ENCODE results near the gene PLAU. TPM values are rescaled to one million over a fixed set of nuclear protein-coding genes. Genes with fewer than 3 reads are reported as not detected.
"Not testable (repeated sequence)": the region's sequence is repeated elsewhere in the genome, so short reads cannot be mapped to it uniquely, and the experiment has no call there.

The PLAU gene
- total RNA-seq, 1 experiment from 2014 or later = 9.5 TPM

DNA sequence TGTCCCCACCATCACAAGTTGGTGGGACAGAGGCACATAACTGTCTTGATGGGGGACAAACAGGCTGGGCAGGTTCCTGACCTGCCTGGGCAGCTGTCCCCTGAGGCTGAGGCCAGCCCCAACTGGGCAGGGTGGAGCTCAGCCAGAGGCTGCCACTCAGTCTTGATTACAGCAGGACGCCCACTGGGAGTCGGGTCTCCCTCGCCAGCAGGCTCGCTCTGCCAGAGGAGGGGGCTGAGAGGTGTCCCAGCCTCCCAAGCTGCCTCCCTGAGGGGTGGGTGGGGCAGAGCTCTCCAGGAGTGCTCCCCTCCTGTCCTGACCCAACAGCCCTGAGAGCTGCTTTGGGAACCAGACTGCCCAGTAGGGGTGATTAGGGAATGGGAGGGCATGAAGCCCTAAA, 34.8 kb upstream of the PLAU start:
- DNase-seq (ENCODE audit: extremely low read depth, low read depth) = no peak

DNA sequence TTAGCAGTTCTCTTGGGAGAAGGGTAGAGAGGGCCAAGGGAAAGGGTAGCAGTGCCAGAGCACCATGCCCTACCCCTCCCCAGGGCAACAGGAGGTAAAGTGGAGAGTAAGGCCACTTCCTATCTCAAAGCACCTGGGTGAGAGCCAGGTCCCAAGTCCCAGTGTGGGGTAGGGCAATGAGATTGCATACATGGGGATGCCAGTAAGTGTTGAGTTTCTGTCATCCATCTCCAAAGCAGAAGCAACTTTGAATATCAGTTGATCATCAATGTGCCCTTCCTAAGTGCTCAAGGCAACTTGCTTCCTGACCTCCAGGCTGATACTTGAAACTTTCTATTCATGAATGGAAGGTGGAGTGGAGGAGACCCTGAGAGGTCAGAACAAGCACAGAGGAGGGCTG, 34.4 kb upstream of the PLAU start:
- DNase-seq (ENCODE audit: extremely low read depth, low read depth) = no peak

DNA sequence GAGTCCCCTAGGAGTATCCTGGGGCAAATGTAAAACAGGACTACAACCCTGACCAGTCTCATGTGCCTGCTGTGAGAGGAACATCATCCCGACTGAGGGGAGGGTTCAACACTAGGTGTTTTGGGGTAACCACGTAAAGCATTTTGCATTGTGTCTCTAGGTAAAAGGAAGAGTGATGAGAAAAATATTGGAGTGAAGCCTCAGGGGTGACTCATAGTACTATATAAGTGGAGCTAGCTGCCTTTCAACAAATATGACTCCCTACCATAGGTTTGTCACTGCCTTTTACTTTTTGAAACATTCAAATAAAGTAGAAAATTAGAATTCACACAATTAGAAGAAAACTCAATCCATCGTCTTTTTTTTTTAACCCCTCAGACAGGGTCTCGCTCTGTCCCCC, 34.0 kb upstream of the PLAU start:
- DNase-seq (ENCODE audit: extremely low read depth, low read depth) = no peak

DNA sequence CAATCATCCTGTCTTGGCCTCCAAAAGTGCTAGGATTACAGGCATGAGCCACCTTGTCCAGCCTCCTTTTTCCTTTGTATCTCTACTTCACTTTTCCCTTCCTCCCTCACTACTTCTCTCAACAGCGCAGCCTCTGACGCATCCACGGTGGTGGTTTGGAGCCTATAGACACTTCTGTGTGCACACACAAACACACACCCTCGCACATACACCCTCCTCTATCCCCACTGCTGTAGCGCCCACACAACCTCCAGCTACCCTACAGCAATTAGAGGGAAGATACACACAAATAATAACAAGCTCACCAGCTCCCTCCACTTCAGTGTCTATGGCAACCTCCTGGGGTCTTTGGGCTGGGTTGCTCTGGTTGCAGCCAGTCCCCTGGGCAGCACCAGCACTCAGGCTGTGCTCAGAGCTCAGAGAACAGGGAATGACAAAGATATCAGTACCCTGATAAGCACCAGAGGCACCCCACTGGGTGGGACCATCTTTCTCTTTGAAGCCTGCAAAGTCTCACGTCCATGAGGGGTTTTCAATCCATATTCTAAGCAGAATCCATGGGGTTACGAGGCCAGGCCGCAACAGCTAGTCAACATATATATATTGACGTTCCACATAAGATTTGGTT, 33.3 kb upstream of the PLAU start:
- DNase-seq (ENCODE audit: extremely low read depth, low read depth) = no peak

DNA sequence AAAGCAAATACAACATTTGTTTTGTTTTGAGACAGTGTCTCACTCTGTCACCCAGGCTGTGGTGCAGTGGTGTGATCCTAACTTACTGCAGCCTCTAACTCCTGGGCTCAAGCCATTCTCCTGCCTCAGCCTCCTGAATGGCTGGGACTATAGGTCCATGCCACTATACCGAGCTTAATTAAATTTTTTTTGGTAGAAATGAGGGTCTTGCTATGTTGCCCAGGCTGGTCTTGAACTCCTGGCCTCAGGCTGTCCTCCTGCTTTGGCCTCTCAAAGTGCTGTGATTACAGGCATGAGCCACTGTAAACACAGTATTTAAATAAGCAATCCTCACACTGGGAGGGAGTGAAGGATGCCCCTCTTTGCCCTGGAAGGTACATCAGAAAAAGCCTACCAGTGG, 32.6 kb upstream of the PLAU start:
- no peak for DNase-seq (ENCODE audit: extremely low read depth, low read depth)

DNA sequence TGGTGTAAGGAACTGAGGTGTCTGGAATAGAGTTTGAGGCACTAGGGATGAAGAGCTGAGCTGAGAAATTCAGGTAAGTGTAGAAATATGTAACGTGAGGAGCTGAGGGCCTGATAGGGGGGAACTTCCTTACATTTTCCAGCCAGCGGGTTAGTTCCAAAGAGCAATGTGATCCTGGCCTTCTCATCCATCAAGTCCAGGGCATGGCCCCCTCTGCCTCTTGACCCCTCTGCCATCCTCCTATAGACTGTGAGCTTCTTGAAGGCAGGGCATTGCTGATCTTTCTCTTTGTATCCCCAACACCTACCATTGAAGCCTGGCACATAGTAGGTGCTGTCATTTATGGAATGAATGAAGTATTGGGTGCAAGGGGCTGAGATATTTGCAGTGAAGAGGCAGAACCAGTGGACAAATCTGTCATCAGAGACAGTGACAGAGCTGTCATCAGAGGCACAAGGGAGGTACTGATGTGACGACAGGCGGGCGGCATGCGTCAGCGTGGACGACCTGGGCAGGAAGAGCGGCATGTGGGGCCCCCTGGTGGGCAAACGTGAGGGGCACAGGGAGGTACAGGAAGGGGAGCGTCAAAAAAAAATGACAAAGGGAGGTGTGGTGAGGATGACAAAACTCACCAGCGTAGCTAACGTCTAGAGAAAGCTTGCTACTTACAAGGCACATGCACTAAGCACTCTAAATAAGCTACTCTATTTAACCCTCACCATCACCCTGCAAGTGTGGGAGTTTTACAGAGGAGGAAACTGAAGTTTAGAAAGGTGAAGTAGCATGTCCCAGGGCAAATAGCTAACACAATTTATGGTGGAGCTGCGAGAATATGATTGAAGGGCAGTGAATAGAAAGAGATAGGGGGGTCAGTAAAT, 31.4 kb upstream of the PLAU start:
- DNase-seq (ENCODE audit: extremely low read depth, low read depth) = peak; percentile 85

DNA sequence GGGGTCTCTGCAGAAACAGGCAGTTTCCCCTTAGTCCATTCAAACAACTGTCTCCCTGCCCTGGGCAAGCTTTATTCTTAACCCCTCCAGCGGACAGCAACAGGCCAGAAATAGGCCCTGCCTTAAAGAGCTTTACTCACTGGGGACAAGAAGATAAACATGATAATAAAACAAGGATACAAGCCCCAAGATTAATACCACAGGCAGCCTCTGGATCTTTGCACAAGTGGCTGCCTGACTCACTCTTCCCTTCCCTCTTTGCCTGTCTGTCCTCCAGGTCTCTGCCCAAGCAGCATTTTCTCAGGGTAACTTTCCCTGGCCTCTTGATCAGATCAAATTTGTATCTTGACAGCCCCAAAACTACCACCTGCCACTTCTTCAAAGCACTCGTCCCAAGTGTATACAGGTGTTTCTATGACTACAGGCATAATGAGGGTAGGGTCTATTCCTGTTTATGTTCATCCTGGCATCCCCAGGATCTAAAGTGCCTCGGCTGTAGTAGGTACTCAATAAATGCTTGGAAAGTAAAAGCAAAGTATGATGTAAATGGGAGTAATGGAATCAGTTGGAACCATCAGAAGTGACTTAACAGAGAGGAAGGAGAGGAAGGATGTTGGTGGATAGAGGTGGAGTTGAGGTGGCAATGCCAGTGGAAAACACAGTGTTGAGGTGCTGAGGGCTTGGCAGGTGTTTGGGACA, 29.6 kb upstream of the PLAU start:
- no peak for DNase-seq (ENCODE audit: extremely low read depth, low read depth)

DNA sequence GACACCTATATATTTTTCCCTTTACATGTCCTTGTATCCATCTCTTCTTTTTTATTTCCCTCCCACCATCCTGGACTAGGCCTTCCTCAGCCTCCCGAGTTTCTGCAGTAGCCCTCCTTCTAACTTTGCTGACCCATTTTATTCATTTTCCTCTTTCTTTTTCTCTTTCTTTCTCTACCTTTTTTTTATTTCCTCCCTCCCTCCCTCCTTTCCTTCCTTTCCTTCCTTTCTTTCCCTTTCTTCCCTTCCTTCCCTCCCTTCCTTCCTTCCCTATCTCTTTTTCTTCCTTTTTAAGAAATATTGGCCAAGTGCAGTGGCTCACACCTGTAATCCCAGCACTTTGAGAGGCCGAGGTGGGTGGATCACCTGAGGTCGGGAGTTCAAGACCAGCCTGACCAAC, 26.9 kb upstream of the PLAU start:
- no peak for DNase-seq (ENCODE audit: extremely low read depth, low read depth)

DNA sequence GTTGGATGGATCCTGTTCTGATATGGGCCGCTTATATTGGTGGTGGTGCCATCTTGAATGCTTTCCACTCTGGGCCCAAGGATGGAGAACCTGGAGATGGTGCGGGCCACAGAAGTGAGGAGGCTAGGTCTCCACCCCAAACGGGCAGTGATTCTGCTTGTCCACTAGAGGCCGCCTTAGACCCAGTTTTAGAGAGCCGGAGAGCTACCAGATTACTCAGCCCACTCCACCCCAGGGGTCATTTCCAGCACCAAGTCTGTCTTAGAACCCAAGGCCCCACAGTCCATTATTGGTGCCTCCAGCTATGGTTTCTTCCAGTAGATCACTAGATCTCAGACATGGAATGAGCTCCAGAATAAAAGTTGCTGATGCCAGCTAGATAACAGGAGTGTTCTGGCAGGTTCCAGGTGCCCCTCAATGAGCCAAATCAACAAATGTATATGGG, 24.8 kb upstream of the PLAU start:
- peak; percentile 80 for DNase-seq (ENCODE audit: extremely low read depth, low read depth)

DNA sequence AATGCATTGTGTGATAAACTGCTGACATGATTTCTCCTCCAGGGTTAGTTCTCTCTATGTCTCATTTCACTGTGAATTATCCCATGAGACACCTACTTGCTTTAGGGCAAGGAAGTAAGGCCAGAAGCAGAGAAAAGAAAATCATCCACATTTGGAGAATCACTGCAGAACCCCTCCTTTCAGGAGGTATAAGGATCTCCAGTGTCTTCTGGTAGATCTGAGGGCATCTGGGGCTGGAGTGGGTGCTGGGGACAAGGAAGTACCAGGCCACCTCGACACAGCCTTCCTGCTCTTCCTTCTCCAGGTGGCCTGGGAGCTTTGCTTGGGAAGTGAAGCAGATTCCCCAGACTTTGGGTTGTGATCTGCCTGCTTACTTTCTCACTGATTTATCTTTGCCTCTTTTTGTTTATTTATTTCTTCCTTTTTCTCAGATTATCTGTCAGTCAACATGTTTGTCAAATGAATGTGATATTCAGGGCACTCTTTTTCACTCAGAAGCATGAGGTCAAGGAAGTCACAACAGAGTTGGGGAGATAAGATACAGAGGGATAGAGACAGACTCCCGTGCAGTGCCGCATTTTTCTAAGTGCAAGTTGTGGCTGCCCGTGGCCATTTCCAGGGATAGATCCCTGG, 24.2 kb upstream of the PLAU start:
- DNase-seq (ENCODE audit: extremely low read depth, low read depth) = no peak

DNA sequence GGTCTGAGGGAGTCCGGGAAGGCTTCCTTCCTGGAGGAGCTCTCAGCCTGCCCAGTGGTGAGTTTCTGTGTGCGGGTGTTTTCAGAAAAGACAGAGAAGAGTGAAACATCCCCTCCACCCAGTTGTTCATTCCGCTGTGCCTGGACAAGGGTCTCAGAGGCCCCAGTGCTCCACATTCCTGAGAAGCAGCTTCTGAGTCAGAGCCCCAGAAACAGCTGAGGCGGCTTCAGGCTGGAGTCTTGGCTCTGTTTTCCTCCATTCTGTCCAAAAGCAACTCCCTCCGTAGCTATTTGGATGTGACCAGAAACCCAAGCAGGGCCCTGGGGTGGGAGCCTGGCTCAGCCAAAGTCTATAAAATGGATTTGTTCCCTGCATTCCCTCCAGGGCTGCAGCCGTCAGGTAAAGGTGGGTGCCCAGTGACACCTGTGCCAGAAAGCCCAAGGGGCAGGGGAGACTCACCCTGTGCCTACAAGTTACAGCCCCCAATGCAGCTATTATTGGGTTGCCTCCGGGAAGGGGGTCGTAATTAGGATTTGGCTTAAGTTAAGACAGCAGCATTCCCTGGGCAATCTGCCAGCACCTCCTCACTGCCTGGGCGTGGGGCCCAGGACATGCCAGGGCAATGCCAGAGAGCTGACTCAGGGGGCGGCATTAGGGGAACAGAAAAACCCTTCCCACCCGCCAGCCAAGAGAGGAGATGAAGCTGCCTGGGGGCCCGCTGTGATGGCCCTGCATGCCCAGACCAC, 23.5 kb upstream of the PLAU start:
- DNase-seq (ENCODE audit: extremely low read depth, low read depth) = peak; percentile 77

DNA sequence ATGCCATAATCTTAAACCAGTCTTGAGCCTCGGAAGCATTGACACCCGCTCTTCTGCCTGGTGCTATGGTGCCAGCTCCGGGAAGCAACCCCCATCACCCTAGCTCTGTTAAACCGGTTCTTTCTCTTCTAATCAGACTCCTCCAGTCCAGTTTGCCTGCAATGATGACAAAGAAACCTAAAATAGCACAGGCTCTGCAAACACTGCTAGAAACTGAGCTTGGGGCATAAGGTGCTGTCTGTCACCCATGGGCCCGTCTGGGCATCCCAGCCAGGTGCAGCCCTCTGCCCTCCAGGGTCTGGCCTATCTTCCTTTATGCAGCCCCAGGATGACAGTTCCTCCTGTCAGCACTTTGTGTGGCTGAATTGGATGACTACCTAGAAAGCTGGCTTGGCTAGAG, 22.4 kb upstream of the PLAU start:
- no peak for DNase-seq (ENCODE audit: extremely low read depth, low read depth)

DNA sequence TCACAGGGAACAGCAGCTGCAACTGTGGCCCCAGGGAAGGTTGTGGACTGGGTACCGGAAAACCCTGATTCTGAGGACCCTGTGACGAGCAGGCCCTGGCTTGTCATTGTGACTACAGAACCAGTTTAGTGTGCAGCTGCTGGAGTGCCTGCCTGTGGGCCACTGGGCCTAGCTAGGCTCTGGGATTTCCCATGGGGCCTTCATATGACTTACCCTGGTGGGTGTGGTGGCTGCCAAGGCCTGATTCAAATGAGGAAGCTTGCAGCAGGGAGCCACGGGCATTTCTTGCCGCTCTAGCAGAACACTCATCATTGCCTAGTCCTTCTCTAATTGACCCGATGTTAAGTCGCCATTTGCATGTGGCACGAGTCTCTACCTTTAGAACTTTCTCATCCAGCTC, 21.9 kb upstream of the PLAU start:
- peak; percentile 72 for DNase-seq (ENCODE audit: extremely low read depth, low read depth)

DNA sequence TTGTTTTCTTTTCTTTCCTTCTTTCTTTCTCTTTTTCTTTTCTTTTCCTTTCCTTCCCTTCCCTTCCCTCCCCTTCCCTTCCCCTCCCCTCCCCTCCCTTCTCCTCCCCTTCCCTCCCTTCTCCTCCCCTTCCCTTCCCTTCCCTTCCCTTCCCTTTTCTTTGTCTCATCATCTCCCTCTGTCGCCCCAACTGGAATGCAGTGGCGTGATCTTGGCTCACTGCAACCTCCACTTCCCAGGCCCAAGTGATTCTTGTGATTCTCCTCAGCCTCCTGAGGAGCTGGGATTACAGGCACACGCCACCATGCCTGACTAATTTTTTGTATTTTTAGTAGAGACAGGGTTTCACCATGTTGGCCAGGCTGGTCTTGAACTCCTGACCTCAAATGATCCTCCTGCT, 21.5 kb upstream of the PLAU start:
- DNase-seq (ENCODE audit: extremely low read depth, low read depth) = not testable (repeated sequence)

DNA sequence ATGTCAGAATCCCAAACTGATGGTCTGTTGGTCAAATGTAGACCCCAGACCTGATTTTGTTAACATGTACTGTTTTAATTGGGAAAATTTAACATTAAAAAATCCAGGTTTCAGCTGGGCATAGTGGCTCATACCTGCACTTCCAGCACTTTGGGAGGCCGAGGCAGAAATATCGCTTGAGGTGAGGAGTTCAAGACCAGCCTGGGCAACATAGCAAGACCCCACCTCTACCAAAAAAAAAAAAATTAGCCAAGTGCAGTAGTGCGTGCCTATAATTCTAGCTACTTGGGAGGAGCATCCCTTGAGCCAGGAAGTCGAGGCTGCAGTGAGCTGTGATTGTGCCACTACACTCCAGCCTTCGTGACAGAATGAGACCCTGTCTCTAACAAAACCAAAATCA, 20.7 kb upstream of the PLAU start:
- DNase-seq (ENCODE audit: extremely low read depth, low read depth) = no peak

DNA sequence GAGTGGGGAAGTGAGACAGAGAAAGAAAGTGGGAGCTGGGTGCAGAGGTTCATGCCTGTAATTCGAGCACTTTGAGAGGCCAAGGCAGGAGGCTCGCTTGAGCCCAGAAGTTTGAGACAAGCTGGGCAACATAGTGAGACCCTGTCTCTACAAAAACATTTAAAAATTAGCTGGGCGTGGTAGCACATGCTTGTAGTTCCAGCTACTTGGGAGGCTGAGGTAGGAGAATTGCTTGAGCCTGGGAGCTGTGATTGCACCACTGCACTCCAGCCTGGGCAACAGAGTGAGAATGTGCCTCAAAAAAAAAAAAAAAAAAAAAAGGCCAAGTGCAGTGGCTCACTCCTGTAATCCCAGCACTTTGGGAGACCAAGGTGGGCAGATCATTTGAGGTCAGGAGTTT, 20.1 kb upstream of the PLAU start:
- DNase-seq (ENCODE audit: extremely low read depth, low read depth) = not testable (repeated sequence)

DNA sequence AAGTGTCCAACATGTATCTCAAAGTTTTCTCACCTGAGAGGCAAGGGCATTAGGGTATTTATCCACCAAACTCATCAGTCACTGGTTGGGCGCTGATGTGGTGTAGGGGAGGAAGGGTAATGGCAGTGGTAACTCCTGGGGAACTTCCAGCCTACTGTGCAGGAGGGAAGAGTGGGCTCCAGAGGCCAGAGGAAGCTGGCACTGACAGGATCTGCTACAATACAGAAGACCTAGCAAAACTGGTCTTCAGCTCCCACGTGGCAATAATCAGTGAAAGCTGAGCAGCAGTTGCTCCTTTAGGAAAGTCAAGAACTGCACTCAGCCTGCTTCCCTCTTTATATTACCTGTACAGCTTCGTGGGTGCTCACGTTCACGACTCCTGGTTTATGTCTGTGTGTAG, 19.4 kb upstream of the PLAU start:
- no peak for DNase-seq (ENCODE audit: extremely low read depth, low read depth)

DNA sequence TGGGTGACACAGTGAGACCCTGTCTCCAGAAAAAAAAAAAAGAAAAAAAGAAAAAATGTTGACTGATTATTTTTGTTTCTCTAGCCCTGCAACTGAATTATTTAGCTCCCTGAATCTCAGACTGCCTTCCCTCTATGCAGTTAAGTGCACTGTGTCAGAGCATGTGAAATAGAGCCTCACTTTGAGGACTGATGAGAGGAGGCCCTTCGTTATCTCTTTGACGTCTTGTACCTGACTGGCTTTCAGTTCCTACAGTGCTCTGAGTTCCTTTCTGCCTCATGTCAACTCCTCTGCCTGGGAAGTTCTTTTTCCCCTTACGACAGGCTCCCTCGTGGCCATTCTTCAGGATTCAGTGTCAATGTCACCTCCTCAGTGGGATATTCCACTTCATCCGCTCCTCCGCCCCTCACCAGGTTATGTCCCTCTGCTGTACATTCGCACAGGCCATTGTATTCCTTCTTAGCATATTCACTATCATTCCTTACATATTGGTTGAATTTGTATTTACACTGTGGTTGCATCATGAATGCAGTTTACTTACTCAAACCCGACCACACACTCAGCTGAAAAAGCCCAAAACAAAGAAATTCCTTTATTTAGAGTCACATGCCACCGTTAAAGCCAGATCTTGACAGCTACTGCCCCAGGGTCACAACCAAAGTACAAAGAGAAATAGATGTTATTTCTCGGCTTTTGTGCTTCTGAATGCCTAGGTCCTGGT, 18.5 kb upstream of the PLAU start:
- no peak for DNase-seq (ENCODE audit: extremely low read depth, low read depth)

DNA sequence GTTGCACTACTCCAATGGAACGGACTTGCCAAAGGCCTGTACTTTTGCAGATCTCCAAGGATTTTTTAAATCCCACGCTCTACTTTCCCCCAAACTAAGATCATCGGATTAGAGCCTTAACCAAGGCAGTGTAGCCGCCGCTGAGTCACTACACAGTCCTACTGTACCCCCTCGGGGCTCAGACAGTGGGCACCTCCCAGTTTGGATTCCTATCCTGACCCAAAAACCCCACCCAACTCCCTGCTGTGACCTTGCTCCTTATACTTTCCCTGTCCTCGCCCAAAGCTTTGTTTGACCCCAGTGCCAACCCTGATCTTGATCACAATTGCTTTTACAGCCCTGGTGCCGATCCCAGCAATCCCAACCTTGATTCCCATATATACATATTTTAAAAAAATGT, 17.5 kb upstream of the PLAU start:
- DNase-seq (ENCODE audit: extremely low read depth, low read depth) = no peak
